Stimulated activated CD8-positive, alpha-beta memory T cell treated with anti-CD3 and anti-CD28 coated beads, Interleukin-2, amount 100 ng/mL, for 48 hours (primary cell): ENCODE results near the gene SENP3.
A peak's percentile ranks its signal among the peaks of the same experiment; 100 is the strongest.
"Not testable (repeated sequence)": the region's sequence is repeated elsewhere in the genome, so short reads cannot be mapped to it uniquely, and the experiment has no call there.

ENCODE experiments used
- DNase-seq, 2 donors: peaks; one replicate each; pipeline ENCODE4 v3.0.0-alpha.2; 2020; ENCODE audit warnings: low read depth in 2 of 2

Gene SENP3

DNA sequence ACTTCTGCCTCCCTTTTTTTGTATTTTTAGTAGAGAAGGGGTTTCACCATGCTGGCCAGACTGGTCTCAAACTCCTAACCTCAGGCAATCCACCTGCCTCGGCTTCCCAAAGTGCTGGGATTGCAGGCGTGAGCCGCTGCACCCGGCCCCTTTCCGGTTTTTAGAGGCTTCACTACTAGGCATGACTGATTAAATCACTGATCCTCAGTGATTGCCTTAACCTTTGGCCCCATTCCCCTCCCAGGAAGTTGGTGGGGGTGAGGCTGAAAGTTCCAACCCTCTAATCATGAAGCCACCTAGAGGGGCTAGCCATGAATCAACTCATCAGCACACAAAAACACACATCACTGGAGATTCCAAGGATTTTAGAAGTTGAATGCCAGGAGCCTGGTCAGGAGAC lies 35.8 kb downstream of the SENP3 start:
- DNase-seq: not testable (repeated sequence)

- DNase-seq: no peak
These were observed 44.6 kb downstream of the SENP3 start for GRCh38 chr17:7606280-7606679.

DNA sequence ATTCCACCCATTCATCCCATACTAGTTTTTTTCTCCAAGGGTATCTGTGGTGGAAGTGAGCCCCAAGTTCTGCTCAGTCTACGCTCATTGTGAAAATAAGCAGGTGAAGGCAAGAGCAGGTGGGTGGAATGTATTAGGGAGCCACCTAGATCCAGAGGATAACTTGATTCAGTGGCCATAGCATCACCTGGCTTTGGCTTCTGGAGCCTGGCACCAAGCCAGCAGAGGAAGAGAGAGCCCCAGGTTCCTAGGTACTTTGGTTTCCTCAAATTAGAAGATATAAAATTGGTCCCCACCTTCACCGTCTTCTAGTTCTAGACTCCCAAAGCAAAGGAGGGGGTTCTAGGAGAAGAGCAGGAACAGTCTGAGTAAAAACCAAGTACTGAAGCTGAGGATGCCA lies 48.9 kb downstream of the SENP3 start:
- no peak for DNase-seq

GRCh38 chr17:7611635-7612293 lies 50.0 kb downstream of the SENP3 start:
- DNase-seq: no peak

DNA sequence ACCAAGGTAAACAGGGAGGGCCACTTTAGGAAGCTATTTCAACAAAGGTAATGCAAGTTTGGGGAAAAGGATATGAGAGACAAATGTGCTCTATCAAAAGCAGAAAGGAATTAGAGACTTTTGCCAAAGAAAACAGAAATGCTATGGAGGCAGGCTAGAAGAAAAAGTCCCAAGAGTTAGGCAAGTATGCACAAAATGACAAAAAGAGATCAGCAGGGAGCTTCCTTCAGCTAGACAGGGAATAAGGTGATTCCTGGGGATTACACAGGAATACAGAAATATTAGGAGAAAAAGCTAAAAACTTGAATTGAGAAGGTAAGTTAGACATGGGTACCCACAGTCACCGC lies 50.5 kb downstream of the SENP3 start:
- no peak for DNase-seq

- no peak for DNase-seq
These were observed 52.2 kb downstream of the SENP3 start for GRCh38 chr17:7613769-7614424.

DNA sequence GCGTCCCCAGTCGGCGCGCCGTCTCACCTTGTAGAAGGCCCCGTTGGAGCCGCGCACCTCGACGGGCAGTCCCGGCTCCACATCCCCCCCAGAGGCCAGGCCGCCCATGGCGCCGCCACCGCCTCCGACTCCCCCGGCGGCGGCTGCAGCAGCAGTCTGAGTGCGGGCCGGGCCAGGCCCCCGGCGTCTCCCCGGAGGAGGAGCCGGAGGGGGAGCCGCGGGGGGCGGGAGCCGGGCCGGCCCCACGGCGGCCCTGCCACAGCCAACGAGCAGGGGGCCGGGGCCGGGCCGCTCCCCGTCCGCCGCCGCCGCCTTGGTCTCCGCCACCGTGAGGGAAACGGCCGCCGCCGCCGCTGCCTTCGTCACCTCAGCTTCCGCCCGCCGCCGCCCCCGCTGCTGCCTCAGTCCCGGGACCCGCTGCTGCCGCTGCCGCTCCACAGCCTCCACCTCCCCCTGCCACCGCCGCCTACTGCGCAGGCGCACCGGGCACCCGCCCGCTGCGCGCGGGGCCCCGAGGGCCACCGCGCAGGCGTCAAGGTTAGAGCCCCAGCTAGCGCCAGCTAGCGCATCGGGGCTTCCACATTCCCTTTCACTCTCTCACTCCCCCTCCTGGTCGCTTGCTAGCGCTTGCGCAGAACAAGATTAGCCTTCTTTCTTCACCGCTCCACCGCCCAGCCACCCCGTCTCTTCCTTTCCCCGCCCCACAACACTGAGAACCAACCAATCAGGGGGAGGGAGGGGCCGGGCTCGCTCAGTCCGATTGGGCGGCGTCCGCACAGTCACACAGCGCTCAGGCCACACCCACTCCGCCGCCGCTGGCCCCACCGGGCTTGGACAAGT lies 52.9 kb downstream of the SENP3 start, which contains the start of gene FXR2:
Gene FXR2 (minus strand): TSS at position 473 of the 840 bp plus-strand sequence. CDS start 365 bp downstream, at position 108.
- DNase-seq: peak; percentile 99 to 100

DNA sequence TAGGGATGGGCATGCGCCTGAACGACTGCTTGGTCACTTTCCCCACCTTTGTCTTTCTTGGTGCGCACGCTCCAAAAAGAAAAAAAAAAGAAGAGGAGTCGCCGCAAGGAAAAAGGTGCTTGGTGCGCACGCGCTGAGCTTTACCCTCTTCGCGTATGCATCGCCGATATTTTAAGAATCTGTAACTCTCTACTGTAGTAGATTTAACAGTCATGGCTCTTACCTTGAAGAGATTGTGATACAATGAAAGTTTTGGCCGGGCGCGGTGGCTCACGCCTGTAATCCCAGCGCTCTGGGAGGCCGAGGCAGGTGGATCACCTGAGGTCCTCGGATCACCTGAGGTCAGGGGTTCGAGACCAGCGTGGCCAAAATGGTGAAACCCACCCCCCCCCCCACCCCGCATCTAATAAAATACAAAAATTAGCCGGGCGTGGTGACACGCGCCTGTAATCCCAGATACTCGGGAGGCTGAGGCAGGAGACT lies 53.6 kb downstream of the SENP3 start:
- no peak for DNase-seq

- no peak for DNase-seq
These were observed 56.9 kb downstream of the SENP3 start for GRCh38 chr17:7618608-7619007.

DNA sequence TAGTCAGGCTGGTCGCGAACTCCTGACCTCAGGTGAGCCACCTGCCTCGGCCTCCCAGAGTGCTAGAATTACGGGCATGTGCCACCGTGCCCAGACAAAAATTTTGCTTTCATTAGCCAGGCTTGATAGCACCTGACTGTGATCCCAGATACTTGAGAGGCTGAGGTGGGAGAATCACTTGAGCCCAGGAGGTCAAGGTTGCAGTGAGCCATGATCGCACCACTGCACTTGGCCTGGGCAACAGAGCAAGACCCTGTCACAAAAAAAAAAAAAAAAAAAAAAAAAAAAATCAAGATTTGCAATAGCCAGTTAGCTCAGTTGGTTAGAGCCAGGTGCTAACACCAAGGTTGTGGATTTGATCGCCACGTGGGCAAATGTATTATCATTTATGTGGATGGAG lies 59.1 kb downstream of the SENP3 start:
- no peak for DNase-seq
